Loucy (cell line): ENCODE results near the gene DLK1.

Experiments
- H2AFZ ChIP-seq: fragments of 200-600 bp; sonication (generic); 2 replicates; pipeline ENCODE4 v1.6.0; 2016; ENCODE audit warnings: antibody characterized with exemption, mild to moderate bottlenecking, low read length, moderate library complexity
- H3F3A ChIP-seq: fragments of 200-600 bp; 2 replicates; pipeline ENCODE4 v1.6.0; 2016; ENCODE audit warnings: antibody characterized with exemption, low read depth, mild to moderate bottlenecking
- H3K27me3 ChIP-seq: fragments of 200-600 bp; sonication (generic); 2 replicates; pipeline ENCODE4 v1.6.1; 2014; ENCODE audit warnings: low read length, mild to moderate bottlenecking; ENCODE audit not compliant: insufficient read depth, poor library complexity, severe bottlenecking
- H3K36me3 ChIP-seq: fragments of 200-600 bp; sonication (generic); 2 replicates; pipeline ENCODE4 v1.6.1; 2016; ENCODE audit warnings: low read length; ENCODE audit not compliant: insufficient read depth
- H3K4me1 ChIP-seq: fragments of 200-600 bp; sonication (generic); 2 replicates; pipeline ENCODE4 v1.5.1; 2014; ENCODE audit warnings: low read length, mild to moderate bottlenecking; ENCODE audit not compliant: insufficient read depth, poor library complexity, severe bottlenecking
- H3K4me2 ChIP-seq: fragments of 200-600 bp; sonication (generic); 2 replicates; pipeline ENCODE4 v1.6.0; 2014; ENCODE audit warnings: antibody characterized with exemption, low read length, low read depth, mild to moderate bottlenecking; ENCODE audit not compliant: poor library complexity, severe bottlenecking
- H3K4me3 ChIP-seq: fragments of 200-600 bp; sonication (generic); 2 replicates; pipeline ENCODE4 v1.5.1; 2014; ENCODE audit warnings: low read length, mild to moderate bottlenecking, mixed read lengths; ENCODE audit not compliant: poor library complexity, severe bottlenecking
- H3K79me2 ChIP-seq: fragments of 200-600 bp; sonication (generic); 2 replicates; pipeline ENCODE4 v1.6.1; 2014; ENCODE audit warnings: low read length; ENCODE audit not compliant: insufficient read depth
- H3K9ac ChIP-seq: fragments of 200-600 bp; sonication (generic); 2 replicates; pipeline ENCODE4 v1.6.0; 2014; ENCODE audit warnings: mild to moderate bottlenecking, low read depth, low read length, moderate library complexity; ENCODE audit not compliant: poor library complexity, severe bottlenecking
- H3K9me2 ChIP-seq: fragments of 200-600 bp; sonication (generic); replicated peaks from 2 replicates; pipeline ENCODE4 v1.6.1; 2016; ENCODE audit warnings: low read depth, low read length, mixed read lengths
- H3K9me3 ChIP-seq: fragments of 200-600 bp; sonication (generic); 2 replicates; pipeline ENCODE4 v1.6.1; 2014; ENCODE audit warnings: mild to moderate bottlenecking, antibody characterized with exemption, low read length, low read depth; ENCODE audit not compliant: insufficient read depth
- H4K20me1 ChIP-seq: fragments of 200-600 bp; sonication (generic); 2 replicates; pipeline ENCODE4 v1.6.0; 2014; ENCODE audit warnings: antibody characterized with exemption, low read length, mild to moderate bottlenecking; ENCODE audit not compliant: insufficient read depth, poor library complexity, severe bottlenecking
- CTCF ChIP-seq: fragments of 200-600 bp; sonication (generic); conservative IDR thresholded peaks from 2 replicates; pipeline ENCODE4 v1.5.1; 2014; ENCODE audit warnings: mild to moderate bottlenecking, antibody characterized with exemption, low read length
- EZH2phosphoT487 ChIP-seq: fragments of 200-600 bp; IDR thresholded peaks from 2 replicates; pipeline ENCODE4 v1.6.1; 2018; ENCODE audit warnings: antibody characterized with exemption, mild to moderate bottlenecking, moderate library complexity, borderline replicate concordance

Gene DLK1

GRCh38 chr14:100686858-100687257, 39.8 kb upstream of the DLK1 start:
- Histone ChIP-seq H4K20me1 (no peaks in the 10 kb centered on the region), H3K27me3 (no peaks in the 10 kb centered on the region), H3K9me3 (no peaks in the 10 kb centered on the region), H3K4me2 (no peak overlapping the region), H3K4me1 (peaks cover 22% of the 10 kb centered on the region), H3K9ac (no peak overlapping the region), H3K9me2 (no peaks in the 10 kb centered on the region), H3K79me2 (no peaks in the 10 kb centered on the region), H2AFZ (no peak overlapping the region), H3K36me3 (no peaks in the 10 kb centered on the region), H3F3A (no peaks in the 10 kb centered on the region; the same call in 1 of the 2 replicates), H3K4me3 (no peak overlapping the region)
- no peak for TF ChIP-seq EZH2phosphoT487

GRCh38 chr14:100687386-100687785, 39.3 kb upstream of the DLK1 start:
- Histone ChIP-seq H3K79me2 (no peaks in the 10 kb centered on the region), H3K4me3 (no peak overlapping the region), H2AFZ (no peak overlapping the region), H3K27me3 (no peaks in the 10 kb centered on the region), H3K9ac (no peak overlapping the region), H3K9me2 (no peaks in the 10 kb centered on the region), H4K20me1 (no peaks in the 10 kb centered on the region), H3K4me1 (peaks cover 22% of the 10 kb centered on the region), H3K9me3 (no peaks in the 10 kb centered on the region), H3K4me2 (no peak overlapping the region), H3F3A (no peaks in the 10 kb centered on the region; the same call in 1 of the 2 replicates), H3K36me3 (no peaks in the 10 kb centered on the region)
- no peak for TF ChIP-seq CTCF
- no peak for TF ChIP-seq EZH2phosphoT487

GRCh38 chr14:100688051-100688450, 38.6 kb upstream of the DLK1 start:
- Histone ChIP-seq H2AFZ (no peak overlapping the region), H3K9ac (no peak overlapping the region)

More at GRCh38 chr14:100688051-100688450, 38.6 kb upstream of the DLK1 start:
- no peaks in the 10 kb centered on the region for H3K27me3 ChIP-seq
- peaks cover 25% of the 10 kb centered on the region for H3K4me1 ChIP-seq
- no peaks in the 10 kb centered on the region for H3K9me2 ChIP-seq
- no peak overlapping the region for H3K4me2 ChIP-seq
- no peaks in the 10 kb centered on the region; the same call in 1 of the 2 replicates for H3F3A ChIP-seq
- no peaks in the 10 kb centered on the region for H3K36me3 ChIP-seq
- no peaks in the 10 kb centered on the region for H3K79me2 ChIP-seq
- H3K9me3 ChIP-seq, result no peaks in the 10 kb centered on the region
- no peak overlapping the region for H3K4me3 ChIP-seq
- H4K20me1 ChIP-seq, result no peaks in the 10 kb centered on the region
- no peak for TF ChIP-seq EZH2phosphoT487
- TF ChIP-seq CTCF, result no peak
